Measurements from ENCODE around the gene CSF1.
A peak's percentile ranks its signal among the peaks of the same experiment; 100 is the strongest.

Gene CSF1

DNA sequence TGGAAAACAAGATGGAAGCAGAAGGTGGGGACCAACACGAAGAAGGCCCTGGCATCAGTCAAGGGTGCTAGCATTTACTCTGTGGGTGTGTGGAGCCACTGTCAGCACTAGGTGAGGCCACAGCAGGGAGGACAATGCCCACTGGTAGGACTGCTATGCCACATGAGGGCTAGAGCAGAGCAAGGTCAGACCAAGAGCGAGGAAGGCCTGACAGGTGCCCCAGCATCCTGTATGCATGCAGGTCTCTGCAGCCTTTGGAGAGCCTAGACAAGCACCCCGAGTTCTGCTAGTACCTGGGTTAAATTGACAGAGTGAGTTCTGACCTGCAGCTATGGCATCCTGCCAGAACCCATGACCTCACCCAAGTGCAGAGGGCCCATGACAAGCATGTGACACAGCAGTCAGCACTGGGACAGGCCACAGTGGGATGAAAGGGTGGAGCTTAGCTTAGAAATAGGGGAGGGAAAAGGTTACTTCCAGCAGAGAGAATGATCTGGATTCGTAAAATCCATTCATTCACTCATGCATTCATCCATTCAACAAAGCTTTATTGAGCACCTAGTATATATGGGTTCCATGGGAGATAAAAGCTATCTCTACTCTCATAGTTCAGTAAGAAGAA is 9.0 kb upstream of the CSF1 start:
- peak; percentile 40 for DNase-seq

DNA sequence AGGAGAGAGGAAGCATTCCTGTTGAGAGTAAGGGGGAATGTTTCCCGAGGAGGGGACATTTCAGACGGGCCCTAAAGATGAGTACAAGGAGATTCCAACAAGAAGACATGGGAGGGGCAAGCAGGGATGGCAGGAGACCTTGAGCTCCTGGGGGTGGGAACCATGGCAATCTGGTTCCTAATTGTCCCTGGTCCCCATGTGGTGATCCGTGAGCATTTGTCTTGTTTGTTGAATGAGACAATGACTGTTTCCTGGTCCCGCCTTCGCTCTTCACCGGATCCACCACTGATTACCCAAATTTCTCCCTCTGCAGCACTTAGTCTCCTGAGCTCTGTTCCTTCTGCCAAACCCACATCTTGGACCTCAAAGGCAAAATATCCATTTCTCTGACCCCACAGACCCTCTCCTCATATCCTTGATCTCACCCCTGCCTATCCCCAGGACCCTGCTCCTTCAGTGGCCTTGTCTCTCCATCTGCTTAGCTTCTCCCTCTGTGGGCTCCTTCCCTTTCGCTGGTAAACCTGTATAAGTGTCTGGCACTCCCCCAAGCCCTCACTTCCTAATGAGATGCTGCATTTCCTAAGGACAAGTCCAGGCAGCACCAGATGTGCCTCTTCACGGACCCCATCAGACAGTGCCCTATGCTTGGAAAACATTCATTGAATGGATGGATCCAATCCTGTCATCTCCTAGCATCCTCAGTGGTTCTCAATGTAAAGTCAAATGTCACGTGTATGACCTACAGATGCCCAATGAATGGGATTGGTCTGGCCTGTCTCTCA is 8.3 kb upstream of the CSF1 start:
- DNase-seq = no peak

DNA sequence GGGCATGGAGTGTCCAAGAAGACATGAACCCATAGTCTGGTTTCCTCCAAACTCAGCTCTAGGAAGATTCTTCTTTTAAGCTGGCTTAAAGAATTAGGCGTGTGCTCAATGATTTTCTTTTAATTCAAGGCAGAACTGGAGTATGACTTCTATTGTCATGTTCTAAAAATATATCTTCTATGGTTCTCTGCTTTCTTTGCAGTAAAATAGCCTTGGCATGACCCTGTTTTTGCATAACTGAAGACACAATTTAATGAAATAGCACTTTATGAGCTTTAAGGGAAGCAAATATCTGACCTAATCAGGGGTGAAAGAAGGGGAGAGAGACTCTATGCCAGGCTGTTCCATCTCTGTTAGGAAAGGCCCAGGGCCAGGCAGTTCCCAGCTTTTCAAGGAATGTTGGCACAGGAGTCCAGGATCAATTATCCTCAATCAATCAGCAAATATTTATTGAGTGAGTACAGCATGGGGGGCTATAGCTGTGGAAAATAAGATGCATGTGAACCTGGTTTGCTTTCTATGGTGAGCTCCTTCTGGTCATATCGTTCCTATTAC is 7.2 kb upstream of the CSF1 start:
- no peak for DNase-seq

DNA sequence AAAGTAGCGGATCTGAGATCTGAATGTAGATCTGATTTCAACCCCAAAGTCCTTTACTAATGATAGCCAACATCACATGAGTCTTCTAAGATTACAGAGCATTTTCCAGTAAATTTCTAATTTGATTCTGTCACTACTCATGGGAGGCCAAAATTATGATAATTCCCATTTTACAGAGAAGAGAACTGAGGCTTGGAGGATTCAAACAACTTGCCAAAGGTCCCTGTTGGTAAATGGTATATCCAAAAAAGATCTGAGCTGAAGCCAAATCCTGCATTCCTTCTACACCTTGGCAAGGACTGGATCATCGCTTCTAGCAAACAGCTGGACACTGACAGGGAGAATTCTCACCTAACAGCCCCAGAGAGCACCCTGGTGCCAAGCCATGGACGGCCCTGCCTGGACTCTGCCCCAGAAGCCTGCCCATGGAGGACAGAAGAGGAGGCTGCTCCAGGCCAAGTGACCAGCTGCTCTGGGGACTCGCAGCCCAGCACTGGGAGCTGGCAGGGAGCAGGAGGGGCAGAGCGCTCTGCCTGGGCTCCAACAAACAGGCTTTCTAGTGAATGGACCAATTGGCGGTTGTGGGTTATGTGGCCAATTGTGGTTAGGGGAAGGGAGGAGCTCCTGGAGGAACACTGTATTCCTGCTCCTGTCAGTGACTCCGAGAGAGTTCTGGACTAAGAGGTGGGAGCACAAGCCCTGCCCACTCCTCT is 6.4 kb upstream of the CSF1 start:
- no peak for DNase-seq

DNA sequence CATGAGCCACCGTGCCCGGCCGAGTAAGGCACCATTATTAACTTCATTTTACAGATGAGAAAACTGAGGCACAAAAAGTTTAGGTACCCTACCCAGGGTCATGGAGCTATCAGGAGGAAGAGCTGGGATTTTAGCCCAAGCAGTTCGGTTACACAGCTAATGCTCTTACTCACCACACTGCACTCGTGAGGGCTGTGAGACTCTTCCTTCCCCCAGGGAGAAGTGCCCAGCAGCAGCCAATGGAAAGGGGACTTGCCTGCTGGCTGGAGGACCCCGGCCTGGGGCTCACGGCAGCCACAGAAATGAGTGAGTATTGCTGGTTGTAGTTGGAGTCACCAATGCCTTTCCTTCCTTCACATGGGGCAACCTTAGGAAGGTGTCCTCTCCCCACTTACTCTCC is 5.2 kb upstream of the CSF1 start:
- no peak for DNase-seq

DNA sequence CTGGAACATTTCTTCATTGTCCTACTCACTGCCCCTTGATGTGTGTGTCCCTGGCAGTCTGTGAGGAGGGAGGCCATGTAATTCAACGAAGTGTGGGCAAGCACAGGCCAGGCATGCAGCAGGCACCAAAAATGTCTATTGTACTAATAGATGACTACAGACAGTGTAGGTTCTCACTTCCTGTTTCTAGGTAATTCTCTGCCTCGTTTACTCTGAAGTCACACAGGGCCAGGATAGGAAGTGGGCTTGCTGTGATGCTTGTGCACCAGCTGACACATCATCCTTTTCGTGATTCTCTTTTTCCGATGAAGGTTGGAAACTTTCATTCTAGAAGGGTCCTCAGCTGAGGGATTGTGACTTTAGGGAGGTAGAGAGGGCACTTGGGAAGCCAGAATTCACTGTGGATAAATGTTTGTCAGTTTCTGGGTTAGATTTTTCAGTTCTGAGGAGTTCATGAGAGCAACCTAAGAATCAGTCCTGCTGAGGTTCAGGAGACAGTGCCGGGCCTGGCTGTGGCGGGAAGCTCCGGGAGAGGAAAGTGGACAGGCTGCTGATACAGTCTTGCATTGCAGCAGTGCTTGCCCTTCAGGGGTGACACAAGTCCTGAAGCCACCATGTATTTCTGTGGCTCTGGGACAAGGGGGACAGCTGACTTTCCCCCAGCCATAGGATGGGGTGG is 4.3 kb upstream of the CSF1 start:
- peak; percentile 74 for DNase-seq

DNA sequence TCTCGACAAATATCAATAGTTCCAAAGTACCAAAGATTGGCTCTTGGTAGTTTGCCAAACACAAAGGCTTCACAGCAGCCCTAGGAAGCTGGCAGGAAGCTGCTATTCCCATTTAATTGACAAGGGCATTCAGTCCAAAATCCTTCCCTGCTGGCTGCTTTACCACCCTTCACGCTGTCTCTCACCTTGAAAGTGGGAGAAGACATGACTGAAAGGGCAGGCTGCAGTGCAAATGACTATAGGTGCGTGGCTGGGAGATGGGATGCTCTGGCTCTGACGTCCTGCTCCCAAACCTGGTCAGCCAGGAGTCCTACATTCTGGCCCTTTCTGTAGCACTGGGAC is 3.8 kb upstream of the CSF1 start:
- no peak for DNase-seq

DNA sequence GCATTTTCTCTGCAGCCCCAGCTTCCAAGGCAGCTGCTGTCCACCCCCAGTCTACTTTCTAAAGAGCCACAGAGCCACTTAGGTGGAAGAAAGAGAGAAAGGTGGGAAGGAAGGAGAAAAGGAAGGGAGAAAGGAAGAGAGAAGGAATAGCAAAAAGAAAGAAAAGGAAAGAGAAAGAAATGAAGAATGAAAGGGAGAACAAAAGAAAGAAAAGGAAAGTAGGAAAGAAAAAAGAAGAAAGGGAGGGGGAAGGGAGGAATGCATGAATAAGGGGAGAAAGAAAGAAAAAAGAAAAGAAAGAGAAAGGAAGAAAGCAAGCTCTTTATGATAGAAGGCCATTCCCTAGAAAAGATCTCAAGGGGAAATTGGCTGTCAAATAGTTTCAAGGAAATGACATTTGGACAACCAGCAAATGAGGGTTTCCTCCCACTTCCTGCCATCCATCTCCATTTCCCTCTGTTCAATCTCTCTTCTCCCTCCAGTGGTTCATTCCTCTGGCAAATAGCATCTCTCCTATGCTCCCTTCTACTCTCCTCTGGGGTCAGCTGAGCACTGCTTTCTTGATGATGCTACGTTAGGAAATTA is 3.4 kb upstream of the CSF1 start:
- no peak for DNase-seq

DNA sequence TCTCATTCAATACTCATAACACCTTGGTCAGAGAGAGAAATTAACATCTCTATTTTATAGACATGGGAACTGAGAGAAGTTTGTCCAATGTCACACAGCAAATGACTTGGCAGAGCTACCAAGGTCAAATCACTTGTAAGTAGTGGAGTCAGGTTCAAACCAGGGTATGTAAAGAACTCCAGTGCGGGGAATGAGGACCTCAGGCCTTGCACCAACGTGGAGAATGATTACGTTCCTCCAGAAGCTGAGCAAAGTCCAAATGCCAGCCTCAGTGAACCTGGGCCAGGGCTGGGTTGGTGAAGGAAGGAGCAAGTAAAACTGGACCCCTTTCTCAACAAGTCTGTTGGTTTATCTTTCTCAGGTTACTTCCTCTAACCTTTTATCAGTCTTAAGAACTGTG is 1.8 kb upstream of the CSF1 start:
- DNase-seq = no peak

DNA sequence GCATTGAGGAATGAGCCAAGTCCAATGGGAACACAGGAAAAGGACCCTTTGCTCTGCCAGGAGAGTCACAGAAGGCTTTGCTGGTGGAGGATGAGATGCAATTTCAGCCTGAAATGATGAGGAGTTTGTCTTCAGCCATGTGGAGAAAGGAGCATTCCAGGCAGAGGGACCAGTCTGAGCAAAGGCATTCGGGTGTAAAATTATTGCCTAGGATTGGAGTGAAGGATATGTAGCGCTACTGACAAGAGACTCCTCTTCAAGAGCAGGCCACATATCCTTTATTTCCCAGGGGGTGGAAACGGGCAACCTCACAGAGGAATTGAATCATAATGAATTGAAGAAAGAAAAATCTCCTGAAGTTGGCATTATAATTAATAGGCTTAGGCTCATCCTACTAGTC is 1.1 kb upstream of the CSF1 start:
- no peak for DNase-seq

DNA sequence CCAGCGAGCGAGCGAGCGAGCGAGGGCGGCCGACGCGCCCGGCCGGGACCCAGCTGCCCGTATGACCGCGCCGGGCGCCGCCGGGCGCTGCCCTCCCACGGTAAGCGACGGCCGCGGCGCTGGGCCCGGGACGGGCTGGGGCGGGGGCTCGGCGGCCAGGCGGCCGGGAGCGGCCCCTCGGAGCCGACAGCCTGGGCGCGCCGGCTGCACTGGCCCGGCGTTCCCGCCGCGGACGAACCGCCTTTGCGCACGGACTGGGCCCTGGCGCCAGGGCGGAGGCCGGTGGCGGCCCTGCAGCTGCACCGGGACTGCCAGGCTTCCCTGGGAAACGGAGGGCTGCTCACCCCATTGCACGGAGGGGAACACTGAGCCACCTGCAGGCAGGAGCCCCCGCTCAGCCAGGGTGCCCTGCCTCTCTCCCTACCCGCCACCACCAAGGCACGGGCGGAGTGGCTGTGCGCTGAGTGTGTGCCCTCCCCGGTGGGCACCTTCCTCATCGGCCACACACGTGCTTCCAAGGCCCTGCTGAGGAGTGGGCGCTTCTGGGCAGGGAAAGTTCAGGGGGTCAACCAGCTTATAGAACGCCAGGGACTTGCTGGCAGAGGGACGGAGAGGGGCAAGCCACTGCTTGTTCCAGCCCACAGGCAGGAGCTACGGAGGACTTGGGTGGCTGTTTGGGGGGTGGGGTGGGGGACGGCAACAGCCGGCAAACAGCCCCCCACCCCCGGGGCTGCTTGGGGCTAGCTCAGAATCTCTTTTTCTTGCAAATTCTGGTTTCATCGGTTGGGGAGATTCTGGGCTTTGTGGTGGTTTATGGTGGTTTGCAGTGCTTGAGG is 532 bp downstream of the CSF1 start:
- no peak for DNase-seq

DNA sequence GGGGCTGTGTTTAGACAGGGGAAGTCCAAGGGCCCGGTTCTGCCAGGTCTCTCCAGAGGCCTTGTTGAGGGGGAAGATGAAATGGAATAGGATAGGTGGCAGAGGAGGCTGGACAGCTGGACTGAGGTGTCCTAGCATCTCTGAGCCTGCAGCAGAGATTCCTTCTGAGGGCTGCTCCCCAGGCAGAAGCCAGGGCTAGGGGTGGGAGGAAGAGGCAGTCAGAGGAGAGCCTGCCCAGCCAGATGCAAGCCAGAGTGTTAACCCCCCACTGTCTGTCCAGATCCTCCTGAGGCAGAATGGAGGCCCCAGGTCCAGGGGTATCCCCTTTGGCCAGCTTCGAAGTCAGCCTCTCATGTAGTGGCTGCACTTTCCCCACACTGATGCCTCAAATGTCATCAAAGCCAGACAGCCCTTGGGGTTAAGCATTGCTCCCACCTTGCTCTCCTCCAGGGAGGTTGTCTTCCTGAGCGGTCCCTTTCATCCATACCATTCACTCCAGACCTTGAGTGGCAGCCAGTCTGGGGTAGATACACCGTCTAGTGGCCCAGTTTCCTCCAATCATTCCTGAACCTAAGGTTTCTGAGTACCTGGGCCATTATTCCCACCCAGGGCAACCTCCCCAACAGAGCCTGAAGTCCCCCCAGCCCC is 1.7 kb downstream of the CSF1 start:
- DNase-seq = no peak

DNA sequence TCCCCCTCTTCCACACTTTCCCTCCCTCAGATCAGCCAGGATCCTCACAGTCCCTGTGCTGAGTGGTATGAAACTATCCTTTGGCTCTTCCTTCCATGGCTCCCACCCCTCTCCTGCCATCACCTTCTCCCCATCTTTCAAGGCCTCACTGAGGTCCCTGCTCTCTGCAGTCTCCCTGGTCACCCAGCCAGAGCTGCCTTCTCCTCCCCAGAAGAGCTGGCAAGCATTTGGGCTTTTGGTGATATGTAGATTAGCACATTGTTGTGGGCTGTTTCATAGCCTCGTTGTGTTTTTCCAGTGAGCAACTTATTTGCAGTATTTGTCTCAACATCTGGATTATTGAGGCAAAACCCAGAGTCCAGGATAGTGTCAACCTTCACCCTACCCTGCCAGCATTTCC is 2.2 kb downstream of the CSF1 start:
- no peak for DNase-seq

DNA sequence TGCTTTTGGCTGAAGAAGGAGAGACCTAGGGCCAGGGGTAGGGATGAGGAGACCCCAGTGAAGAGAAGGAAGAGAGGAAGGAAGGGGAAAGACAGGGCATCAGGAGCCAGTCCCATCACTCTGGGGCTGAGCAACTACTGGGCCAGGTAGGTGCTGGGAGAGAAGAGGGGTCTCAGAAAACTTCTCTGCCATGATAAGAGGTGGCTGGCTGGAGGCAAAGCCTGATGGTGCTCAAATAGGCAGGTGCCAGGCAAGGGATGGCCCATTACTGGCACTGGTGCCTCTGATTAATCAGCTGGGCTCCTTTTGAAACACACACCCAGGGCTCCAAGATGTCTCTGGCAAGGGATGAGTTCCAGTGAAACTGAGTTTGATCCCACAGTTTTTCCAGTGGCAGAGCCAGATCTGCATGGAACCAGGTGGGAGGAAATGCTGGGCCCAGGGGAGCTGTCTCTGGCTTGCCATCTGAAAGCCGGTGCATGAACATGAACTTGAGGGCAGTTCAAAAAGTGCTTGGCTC is 2.8 kb downstream of the CSF1 start:
- no peak for DNase-seq

DNA sequence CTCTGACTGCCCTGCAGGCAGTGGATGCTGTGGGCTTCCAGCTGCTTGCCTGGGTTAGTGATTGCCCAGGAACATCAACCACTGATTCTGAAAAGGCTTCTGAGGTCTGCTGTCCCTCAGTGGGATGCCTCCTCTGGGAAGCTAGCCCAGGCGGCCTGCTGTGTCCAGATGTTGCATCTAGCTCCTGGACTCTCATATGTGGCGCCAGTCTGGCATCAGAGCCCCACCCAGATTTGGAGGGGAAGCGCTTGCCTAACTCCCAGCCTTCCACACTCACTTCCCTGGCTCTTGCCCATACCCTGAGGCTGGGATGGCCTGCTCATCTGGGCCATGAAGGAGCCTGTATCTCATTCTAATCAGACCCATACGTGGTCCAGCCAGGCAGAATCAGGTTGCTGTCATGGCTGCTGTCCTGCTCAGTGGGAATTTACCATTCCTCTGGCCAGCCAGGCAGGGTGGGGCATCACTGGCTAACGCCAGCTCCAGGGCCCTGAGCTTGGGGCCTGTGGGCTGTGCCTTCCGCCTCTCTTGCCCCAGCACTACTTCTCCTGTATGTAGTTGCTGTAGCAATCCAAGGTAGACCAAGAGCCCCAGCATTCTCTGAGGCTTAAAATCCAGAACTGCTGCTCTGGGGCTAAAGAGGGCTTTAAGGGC is 4.1 kb downstream of the CSF1 start:
- DNase-seq = no peak

DNA sequence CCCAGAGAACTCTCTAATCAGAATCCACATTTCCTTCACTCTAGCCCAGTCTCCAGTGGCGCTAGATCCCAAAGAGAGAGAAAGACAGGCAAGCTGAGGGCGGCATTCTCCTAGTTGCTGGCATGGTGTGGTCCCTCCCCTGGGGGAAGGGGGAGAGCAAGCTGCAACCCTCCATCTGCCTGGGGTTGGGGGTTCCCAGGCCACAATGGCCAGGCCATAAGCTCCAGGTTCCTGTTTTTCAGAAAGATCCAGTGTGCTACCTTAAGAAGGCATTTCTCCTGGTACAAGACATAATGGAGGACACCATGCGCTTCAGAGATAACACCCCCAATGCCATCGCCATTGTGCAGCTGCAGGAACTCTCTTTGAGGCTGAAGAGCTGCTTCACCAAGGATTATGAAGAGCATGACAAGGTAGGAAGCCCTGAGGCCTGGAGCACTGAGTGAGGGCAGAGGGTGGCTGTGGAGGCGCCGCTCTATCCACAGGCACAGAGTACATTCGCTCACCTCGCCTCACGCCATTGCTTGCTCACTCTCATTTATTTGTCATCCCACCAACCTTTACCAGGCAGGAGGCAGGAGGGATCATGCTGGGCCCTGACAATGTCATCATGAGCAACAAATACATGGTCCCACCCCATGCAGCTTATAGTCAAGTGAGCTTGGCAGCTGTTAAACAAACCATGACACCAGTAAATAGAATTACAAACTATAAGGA is 6.6 kb downstream of the CSF1 start:
- DNase-seq = no peak

DNA sequence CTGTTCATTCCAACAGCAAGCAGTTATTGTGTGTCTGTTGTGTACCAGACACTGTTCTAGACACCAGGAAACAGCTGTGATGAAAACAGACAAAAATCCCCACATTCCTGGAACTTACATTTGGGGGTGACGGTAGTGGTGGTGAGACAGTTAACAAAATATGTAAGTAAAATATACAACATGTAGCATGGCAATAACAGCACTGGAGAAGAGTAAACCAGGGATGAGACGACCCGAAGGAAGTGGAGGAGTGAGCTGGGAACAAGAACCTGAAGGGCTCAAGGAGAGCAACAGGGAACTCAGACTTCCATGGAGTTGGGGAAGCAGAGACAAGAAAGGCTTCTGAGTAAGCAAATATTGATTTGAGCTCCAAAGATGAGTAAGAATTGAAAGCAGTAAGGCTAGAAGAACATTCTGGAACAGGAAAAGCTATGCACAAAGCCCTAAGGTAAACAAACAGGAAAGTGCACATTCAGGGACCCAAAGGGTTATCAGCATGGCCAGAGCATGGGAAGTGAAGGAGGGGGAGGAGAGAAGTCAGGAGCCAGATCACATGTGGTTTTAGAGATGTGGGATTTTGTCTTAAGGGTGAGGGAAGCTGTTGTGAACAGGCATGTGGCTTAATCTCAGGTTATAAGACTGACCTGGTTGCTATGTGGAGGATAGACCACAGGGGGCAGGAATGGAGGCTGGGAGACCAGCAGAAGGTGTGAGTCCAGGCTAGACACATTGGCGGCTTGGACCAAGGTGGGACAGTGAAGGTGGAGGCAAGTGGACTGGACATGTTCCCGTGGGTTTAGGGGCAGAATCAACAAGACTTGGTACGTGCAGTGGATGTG is 7.3 kb downstream of the CSF1 start:
- no peak for DNase-seq

DNA sequence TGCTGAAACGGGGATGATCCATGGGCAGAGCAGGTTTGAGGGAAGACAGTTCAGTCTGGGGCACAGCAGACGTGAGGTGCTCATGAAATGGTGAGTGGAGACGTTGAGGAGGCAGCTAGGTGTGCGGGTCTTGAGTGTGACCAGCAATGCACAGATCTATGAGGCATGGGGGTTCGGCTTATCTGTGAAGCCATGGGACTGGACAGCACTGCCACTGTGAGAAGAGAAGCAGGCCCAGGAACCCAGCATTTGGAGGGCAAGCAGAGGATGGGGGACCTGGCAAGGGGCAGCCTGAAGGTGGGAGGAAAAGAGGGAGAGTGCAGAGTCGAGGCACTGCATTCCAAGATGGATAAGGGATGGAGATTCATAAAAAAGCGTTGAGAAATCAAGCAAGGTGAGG is 8.0 kb downstream of the CSF1 start:
- no peak for DNase-seq

DNA sequence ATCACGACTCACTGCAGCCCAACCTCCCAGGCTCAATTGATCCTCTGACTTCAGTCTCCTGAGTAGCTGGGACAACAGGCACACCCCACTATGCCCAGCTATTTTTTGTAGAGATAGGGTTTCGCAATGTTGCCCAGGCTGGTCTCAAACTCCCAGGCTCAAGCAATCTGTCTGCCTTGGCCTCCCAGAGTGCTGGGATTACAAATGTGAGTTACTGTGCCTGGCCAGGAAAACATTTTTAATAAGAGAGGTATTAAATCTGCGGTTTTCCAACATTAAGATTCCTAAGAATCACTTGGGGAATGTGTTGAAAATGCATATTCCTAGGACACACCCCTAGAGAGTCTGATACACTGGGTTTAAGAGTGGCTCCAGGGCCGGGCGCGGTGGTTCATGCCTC is 8.7 kb downstream of the CSF1 start:
- no peak for DNase-seq
